ENCODE measurements around the gene NAPG. TPM values are rescaled to one million over a fixed set of nuclear protein-coding genes. Genes with fewer than 3 reads are reported as not detected.
A peak's percentile ranks its signal among the peaks of the same experiment; 100 is the strongest.

NAPG gene
- total RNA-seq, 1 donor from 2014 or later: 33.2 TPM

GRCh38 chr18:10522574-10522973, 3.3 kb upstream of the NAPG start:
- no peak overlapping the region for H3K4me3 Mint-ChIP-seq (ENCODE audit: unreplicated experiment)
- no peak overlapping the region for H3K4me3 ChIP-seq (ENCODE audit: insufficient read depth, low read depth, low read length)
- no peak overlapping the region for H3K4me2 ChIP-seq (ENCODE audit: low read length)
- no peak for DNase-seq (ENCODE audit: low read depth)
- FAIRE-seq: no peak
- no peaks in the 10 kb centered on the region for H3K9me3 ChIP-seq (ENCODE audit: insufficient read depth, low read depth, low read length)
- H4K20me1 ChIP-seq (ENCODE audit: insufficient read depth, low read length): peaks cover 11% of the 10 kb centered on the region
- H3K36me3 ChIP-seq (ENCODE audit: insufficient read depth, low read length): no peaks in the 10 kb centered on the region
- no peaks in the 10 kb centered on the region for H3K27me3 ChIP-seq (ENCODE audit: insufficient read depth, low read length)
- peaks cover 16% of the 10 kb centered on the region for H3K79me2 ChIP-seq (ENCODE audit: insufficient read depth, low read length)
- H3K27me3 Mint-ChIP-seq (ENCODE audit: low read depth, unreplicated experiment): peaks cover under 1% of the 10 kb centered on the region
- no peak overlapping the region for H3K9ac ChIP-seq (ENCODE audit: low read length)
- H3K9me3 Mint-ChIP-seq (ENCODE audit: unreplicated experiment): peaks cover 2% of the 10 kb centered on the region
- TF ChIP-seq EZH2 (IDR thresholded peaks at IDR 0.05; ENCODE audit: insufficient read depth, low read length): no peak
- TF ChIP-seq CTCF (IDR thresholded peaks at IDR 0.05; ENCODE audit: insufficient read depth, low read depth, low read length): no peak
- H2AFZ ChIP-seq (ENCODE audit: low read depth, low read length): no peak overlapping the region
- peaks cover 26% of the 10 kb centered on the region for H3K4me1 Mint-ChIP-seq (ENCODE audit: low read depth, unreplicated experiment)
- H3K4me1 ChIP-seq (ENCODE audit: insufficient read depth, low read length): peaks cover 17% of the 10 kb centered on the region
- H3K27ac ChIP-seq (ENCODE audit: low read depth, low read length): no peak overlapping the region
- no peaks in the 10 kb centered on the region for H3K36me3 Mint-ChIP-seq (ENCODE audit: low read depth, unreplicated experiment)
- H3K27ac Mint-ChIP-seq (ENCODE audit: unreplicated experiment): no peak overlapping the region

DNA sequence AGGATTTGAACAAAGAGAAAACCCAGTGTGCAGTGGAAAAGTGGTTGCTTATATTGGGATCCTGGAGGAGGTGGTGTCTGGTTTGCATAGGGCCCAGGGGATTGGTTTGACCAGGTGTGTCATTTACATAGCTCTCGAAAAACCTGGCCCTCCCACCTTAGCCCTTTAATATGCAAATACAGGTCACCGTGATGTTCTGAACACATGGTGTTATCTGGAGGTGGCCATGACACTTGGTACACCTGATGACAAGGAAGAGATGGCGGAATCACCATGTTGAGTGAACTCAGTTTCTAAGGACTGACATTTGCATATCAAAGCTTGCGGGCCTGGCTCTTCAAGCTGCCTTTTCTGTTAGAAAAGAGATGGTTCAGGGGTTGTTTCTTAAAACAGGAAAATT, 2.3 kb upstream of the NAPG start:
- Histone ChIP-seq H3K27me3 (ENCODE audit: insufficient read depth, low read length) (no peaks in the 10 kb centered on the region), H3K27ac (ENCODE audit: low read depth, low read length) (no peak overlapping the region), H3K36me3 (ENCODE audit: insufficient read depth, low read length) (no peaks in the 10 kb centered on the region), H4K20me1 (ENCODE audit: insufficient read depth, low read length) (peaks cover 18% of the 10 kb centered on the region), H3K79me2 (ENCODE audit: insufficient read depth, low read length) (peaks cover 26% of the 10 kb centered on the region), H3K4me3 (ENCODE audit: insufficient read depth, low read depth, low read length) (no peak overlapping the region), H2AFZ (ENCODE audit: low read depth, low read length) (no peak overlapping the region), H3K9ac (ENCODE audit: low read length) (no peak overlapping the region), H3K4me2 (ENCODE audit: low read length) (no peak overlapping the region), H3K4me1 (ENCODE audit: insufficient read depth, low read length) (peaks cover 17% of the 10 kb centered on the region), H3K9me3 (ENCODE audit: insufficient read depth, low read depth, low read length) (no peaks in the 10 kb centered on the region)
- Mint-ChIP-seq H3K27ac (ENCODE audit: unreplicated experiment) (no peak overlapping the region), H3K4me3 (ENCODE audit: unreplicated experiment) (no peak overlapping the region), H3K9me3 (ENCODE audit: unreplicated experiment) (peaks cover 2% of the 10 kb centered on the region), H3K27me3 (ENCODE audit: low read depth, unreplicated experiment) (no peaks in the 10 kb centered on the region), H3K36me3 (ENCODE audit: low read depth, unreplicated experiment) (peaks cover 2% of the 10 kb centered on the region), H3K4me1 (ENCODE audit: low read depth, unreplicated experiment) (peaks cover 27% of the 10 kb centered on the region)
- no peak for TF ChIP-seq EZH2 (IDR thresholded peaks at IDR 0.05; ENCODE audit: insufficient read depth, low read length)
- no peak for TF ChIP-seq CTCF (IDR thresholded peaks at IDR 0.05; ENCODE audit: insufficient read depth, low read depth, low read length)
- FAIRE-seq (no peak), DNase-seq (ENCODE audit: low read depth) (no peak)

DNA sequence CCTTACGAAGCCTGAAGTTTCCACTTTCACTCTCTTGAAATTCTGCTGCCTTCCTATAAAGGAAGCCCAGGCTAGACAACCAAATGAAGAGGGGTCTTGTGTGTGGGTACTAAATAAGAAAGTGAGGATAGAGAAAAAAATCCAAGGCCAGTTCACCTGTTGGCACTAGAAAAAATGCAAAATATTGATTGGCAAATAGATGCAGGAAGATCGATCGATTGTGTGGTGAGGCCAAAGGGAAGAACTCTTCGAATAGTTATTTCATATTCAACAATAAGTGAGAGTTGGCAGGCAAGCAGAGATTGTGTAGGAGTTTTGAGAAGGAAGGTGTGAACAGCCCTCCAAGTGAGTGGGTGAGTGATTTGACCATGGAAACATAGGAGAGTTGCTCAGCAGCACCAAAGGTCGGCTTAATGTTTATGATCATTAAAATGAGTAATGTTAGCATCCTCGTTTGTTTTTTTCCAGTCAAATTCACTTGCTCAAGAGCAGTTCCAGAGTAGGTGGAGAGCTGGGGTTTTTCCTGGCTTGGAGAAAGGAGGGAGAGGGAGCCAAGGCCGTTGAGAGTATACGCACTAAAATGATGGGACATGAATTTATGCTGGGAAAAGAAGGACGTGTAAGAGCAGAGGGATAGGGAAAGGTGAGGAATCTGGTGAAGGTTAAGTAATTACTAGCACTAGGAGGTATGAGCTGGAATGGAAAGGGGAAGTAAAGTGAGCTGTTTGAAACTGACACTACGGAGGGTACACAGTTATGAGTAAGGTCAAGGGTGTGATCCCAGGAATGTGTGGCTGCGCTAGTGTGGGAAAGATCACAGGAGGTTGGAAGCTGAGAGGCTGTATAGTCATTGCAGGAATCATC, 1.1 kb upstream of the NAPG start:
- Mint-ChIP-seq H3K4me1 (ENCODE audit: low read depth, unreplicated experiment) (peaks cover 19% of the 10 kb centered on the region), H3K9me3 (ENCODE audit: unreplicated experiment) (peaks cover 2% of the 10 kb centered on the region), H3K4me3 (ENCODE audit: unreplicated experiment) (peak overlapping the region; percentile 94), H3K27ac (ENCODE audit: unreplicated experiment) (peak overlapping the region; percentile 42), H3K36me3 (ENCODE audit: low read depth, unreplicated experiment) (peaks cover 2% of the 10 kb centered on the region), H3K27me3 (ENCODE audit: low read depth, unreplicated experiment) (no peaks in the 10 kb centered on the region)
- Histone ChIP-seq H2AFZ (ENCODE audit: low read depth, low read length) (peak overlapping the region; percentile 79), H3K4me1 (ENCODE audit: insufficient read depth, low read length) (peaks cover 12% of the 10 kb centered on the region), H3K9me3 (ENCODE audit: insufficient read depth, low read depth, low read length) (no peaks in the 10 kb centered on the region), H3K4me3 (ENCODE audit: insufficient read depth, low read depth, low read length) (no peak overlapping the region), H3K9ac (ENCODE audit: low read length) (no peak overlapping the region), H3K27ac (ENCODE audit: low read depth, low read length) (peak overlapping the region; percentile 87), H3K4me2 (ENCODE audit: low read length) (peak overlapping the region; percentile 95), H3K27me3 (ENCODE audit: insufficient read depth, low read length) (no peaks in the 10 kb centered on the region), H3K79me2 (ENCODE audit: insufficient read depth, low read length) (peaks cover 38% of the 10 kb centered on the region), H3K36me3 (ENCODE audit: insufficient read depth, low read length) (no peaks in the 10 kb centered on the region), H4K20me1 (ENCODE audit: insufficient read depth, low read length) (peaks cover 30% of the 10 kb centered on the region)
- peak; percentile 79 for DNase-seq (ENCODE audit: low read depth)
- no peak for FAIRE-seq
- no peak for TF ChIP-seq CTCF (IDR thresholded peaks at IDR 0.05; ENCODE audit: insufficient read depth, low read depth, low read length)
- no peak for TF ChIP-seq EZH2 (IDR thresholded peaks at IDR 0.05; ENCODE audit: insufficient read depth, low read length)

Data from astrocyte (in vitro differentiated cells and primary cell).